Thyroid gland (tissue), 4 donors: ENCODE measurements around the gene ZNF524. TPM values are rescaled to one million over a fixed set of nuclear protein-coding genes. Genes with fewer than 3 reads are reported as not detected.

Source experiments
- DNase-seq, 2 donors: peaks; one replicate each; pipeline ENCODE4 v3.0.0-alpha.2; 2019
- H3K27ac ChIP-seq, 3 donors: fragments of 200-600 bp; sonication (generic); 1 replicate in 2 of 3; 2 replicates in 1 of 3; pipeline ENCODE4 v1.5.1; 2016 to 2019; ENCODE audit warnings: mild to moderate bottlenecking in 1 of 3, moderate library complexity in 1 of 3
- H3K27me3 ChIP-seq: fragments of 200-600 bp; sonication (generic); one replicate; pipeline ENCODE4 v1.5.1; 2019
- H3K36me3 ChIP-seq, 2 donors: fragments of 200-600 bp; sonication (generic); one replicate each; pipeline ENCODE4 v1.5.1; 2016 to 2019
- H3K4me1 ChIP-seq, 2 donors: fragments of 200-600 bp; sonication (generic); one replicate each; pipeline ENCODE4 v1.5.1; 2017 to 2019
- H3K4me3 ChIP-seq, 3 donors: fragments of 200-600 bp; sonication (generic); replicated peaks in 1 of 3; 1 replicate in 2 of 3; 2 replicates in 1 of 3; pipeline ENCODE4 v1.5.1; 2016; ENCODE audit warnings: mild to moderate bottlenecking in 1 of 3
- H3K9me3 ChIP-seq: fragments of 200-600 bp; sonication (generic); one replicate; pipeline ENCODE4 v1.5.1; 2017
- POLR2A ChIP-seq, 2 donors: fragments of 450-650 bp; IDR thresholded peaks; one replicate each; pipeline ENCODE4 v1.6.1; 2017; ENCODE audit warnings: antibody characterized with exemption in 2 of 2, mild to moderate bottlenecking in 2 of 2, moderate library complexity in 1 of 2
- WGBS, 2 donors: methylation state at CpG; one replicate each; pipeline ENCODE4 v1.1.5; 2017; 5-methylcytosine and 5-hydroxymethylcytosine counted together
- intact Hi-C: fragments of 100-400 bp; cut with DNase I; formaldehyde crosslinking; loops from one replicate; pipeline ENCODE4 v1.15.1; 2023
- total RNA-seq, 4 donors: library from RNA; depleted of rRNA; stranded (reverse); fragments of >200 nt; gene quantifications; one replicate each; pipeline ENCODE4 v1.2.3, GENCODE V29; 2016
- TF ChIP-seq, protein P1 (sequence below), 6 experiments: fragments of 200-600 bp in 3 of 6; fragments of 450-650 bp in 3 of 6; sonication (generic) in 3 of 6; IDR thresholded peaks; one replicate each; pipeline ENCODE4 v1.5.1; 2016 to 2019; ENCODE audit warnings: antibody characterized with exemption in 6 of 6, mild to moderate bottlenecking in 2 of 6, inconsistent platforms in 1 of 6, moderate library complexity in 1 of 6

Gene ZNF524
- total RNA-seq, 4 donors from 2014 or later: 13.0 to 34.2 (median 28.9) TPM

DNA sequence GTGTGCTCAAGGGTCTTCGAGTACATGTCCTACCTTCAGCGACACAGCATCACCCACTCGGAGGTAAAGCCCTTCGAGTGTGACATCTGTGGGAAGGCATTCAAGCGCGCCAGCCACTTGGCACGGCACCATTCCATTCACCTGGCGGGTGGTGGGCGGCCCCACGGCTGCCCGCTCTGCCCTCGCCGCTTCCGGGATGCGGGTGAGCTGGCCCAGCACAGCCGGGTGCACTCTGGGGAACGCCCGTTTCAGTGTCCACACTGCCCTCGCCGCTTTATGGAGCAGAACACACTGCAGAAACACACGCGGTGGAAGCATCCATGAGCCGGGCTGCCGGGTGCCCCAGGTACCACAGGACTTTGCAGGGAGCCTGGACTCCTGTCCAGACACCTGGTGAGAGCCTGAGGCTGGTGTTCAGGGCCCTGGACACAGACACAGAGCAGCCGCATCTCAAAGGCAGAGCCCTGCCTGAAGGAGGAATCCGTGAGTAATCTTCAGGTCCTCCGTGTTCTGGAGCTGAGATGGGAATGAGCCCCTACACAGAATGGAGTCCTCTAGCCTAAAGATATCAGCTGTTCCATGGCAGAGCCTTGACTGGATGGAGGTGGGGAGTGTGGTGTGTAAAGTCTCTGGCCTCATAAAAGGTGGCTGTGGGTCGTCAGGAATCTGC, 44.9 kb downstream of the ZNF524 start:
- WGBS, 2 donors: 79 to 89% methylated on average over 8 to 11 of the region's 28 CpGs
- peaks cover 40 to 53% of the 10 kb centered on the region in 2 donors for H3K4me1 ChIP-seq
- H3K27ac ChIP-seq: no peak overlapping the region
- intact Hi-C loops: no loop called here
- peaks cover 0 to 5% of the 10 kb centered on the region in 2 donors for H3K36me3 ChIP-seq
- H3K4me3 ChIP-seq: no peak overlapping the region
- no peaks in the 10 kb centered on the region for H3K27me3 ChIP-seq
- no peak for DNase-seq
- TF ChIP-seq, protein P1, sequence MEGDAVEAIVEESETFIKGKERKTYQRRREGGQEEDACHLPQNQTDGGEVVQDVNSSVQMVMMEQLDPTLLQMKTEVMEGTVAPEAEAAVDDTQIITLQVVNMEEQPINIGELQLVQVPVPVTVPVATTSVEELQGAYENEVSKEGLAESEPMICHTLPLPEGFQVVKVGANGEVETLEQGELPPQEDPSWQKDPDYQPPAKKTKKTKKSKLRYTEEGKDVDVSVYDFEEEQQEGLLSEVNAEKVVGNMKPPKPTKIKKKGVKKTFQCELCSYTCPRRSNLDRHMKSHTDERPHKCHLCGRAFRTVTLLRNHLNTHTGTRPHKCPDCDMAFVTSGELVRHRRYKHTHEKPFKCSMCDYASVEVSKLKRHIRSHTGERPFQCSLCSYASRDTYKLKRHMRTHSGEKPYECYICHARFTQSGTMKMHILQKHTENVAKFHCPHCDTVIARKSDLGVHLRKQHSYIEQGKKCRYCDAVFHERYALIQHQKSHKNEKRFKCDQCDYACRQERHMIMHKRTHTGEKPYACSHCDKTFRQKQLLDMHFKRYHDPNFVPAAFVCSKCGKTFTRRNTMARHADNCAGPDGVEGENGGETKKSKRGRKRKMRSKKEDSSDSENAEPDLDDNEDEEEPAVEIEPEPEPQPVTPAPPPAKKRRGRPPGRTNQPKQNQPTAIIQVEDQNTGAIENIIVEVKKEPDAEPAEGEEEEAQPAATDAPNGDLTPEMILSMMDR (IDR thresholded peaks at IDR 0.05): no peak
- TF ChIP-seq POLR2A (IDR thresholded peaks at IDR 0.05): no peak
- no peaks in the 10 kb centered on the region for H3K9me3 ChIP-seq

DNA sequence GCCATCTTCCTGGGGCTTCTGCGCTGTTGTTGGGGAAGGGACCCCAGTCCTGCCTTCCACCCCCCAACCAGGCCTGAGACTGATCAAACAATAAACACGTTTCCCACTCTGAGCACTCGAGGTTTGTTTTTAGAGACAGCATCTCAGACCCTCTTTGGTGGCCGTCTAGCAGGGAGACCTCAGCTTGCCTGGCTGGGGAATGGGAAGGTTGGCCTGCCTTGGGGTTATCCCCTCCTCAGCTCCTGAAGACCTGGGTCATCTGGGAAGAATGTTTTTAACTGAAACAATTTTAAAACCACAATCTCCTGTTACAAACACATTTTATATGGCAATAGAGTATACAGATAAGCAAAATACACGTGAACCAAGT, 45.4 kb downstream of the ZNF524 start:
- peaks cover 35 to 48% of the 10 kb centered on the region in 2 donors for H3K4me1 ChIP-seq
- DNase-seq: no peak
- no peaks in the 10 kb centered on the region for H3K9me3 ChIP-seq
- no peak overlapping the region for H3K4me3 ChIP-seq
- intact Hi-C loops: no loop called here
- TF ChIP-seq, protein P1 (IDR thresholded peaks at IDR 0.05): no peak
- no peak for TF ChIP-seq POLR2A (IDR thresholded peaks at IDR 0.05)
- 53 to 72% methylated on average over 5 of the region's 5 CpGs for WGBS, 2 donors
- H3K27me3 ChIP-seq: no peaks in the 10 kb centered on the region
- H3K36me3 ChIP-seq: peaks cover 0 to 5% of the 10 kb centered on the region in 2 donors
- no peak overlapping the region for H3K27ac ChIP-seq

DNA sequence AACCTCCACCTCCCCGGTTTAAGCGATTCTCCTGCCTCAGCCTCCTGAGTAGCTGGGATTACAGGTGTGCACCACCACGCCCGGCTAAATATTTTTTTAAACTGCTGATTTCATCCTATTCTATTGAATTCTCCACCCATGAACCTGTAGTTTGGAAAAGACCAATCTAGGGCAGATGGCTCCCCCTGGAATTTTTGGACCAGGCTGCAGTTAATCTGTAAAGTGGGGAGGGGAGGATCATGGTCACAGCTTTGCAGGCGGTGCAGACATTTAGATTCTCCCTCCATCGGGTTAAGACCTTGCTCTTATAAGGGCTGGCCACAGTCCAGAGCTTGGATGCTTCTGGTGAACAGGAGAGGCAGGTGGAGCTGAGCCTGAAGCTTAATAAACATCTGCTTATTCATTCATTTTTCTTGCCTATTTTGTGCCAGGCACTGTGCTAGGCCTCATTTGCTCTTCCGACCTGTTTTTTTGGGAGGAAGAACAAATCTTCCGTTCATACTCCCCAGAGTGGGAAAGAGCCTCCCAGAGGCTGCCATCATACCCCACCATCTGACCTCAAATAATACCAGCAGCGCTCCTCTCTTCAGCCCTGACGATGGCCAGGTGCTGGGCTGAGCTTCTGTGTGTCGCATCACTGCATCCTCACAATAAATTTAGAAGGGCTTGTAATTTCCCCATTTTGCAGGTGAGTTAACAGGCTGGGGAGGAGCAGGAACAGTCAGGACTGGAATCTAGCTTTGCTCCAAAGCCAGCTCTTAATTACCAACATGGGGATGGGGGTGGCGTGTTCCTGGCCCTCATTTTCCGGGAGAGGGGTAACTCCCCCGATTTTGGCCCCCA, 47.0 kb downstream of the ZNF524 start:
- no peak for DNase-seq
- WGBS, 2 donors: 40 to 42% methylated on average over 14 of the region's 14 CpGs
- intact Hi-C loops: no loop called here

DNA sequence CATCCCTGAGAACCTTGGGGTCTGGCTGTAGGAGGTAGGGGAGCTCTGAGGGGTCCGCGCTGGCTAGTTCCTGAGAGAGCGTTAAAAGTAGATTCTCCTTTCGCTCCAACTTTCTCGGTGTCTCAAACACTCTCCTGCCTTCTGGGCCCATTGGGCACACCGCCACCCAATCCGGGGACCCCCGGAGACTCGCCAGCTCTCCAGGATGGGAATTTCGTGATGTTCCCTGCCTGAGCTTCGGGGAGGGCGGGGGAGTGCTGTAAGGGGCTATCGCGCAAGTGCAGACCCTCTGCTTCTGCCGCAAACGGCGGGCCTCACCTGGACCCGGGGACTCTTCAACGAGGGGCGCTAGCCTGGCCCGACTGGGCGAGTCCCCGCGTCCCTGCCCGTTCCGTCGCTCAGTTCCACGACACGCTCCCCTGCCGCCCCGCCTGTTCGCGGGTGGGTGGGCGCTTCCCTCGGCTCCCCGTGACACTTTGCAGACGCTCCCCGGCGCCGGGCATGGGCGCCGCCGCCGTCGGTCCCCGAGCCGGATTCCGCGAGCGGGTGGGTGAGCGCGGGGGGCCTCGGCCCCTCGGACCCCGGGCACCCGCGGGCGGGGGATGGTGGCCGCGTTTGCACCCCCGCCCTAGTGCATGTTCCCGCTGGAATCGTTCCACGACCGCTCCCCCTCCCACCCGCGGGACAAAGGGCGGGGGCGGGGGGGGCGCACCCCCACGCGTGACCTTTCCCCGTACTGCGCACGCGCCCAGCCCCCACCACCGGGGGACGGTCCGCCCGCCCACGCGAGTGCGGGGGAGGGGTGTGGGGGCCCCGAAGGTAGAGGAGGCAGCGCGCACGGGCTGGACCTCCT, 47.9 kb downstream of the ZNF524 start, which contains the start of gene CCDC106:
TSS of gene CCDC106 (plus strand) at position 481 of the 853 bp plus-strand sequence. CDS start 835 bp downstream, outside the sequence.
- peak within 1 kb of the TSS; percentile 42 to 93 (median 82) for H3K4me3 ChIP-seq
- intact Hi-C loops: no loop called here
- TF ChIP-seq, protein P1 (IDR thresholded peaks at IDR 0.05): no peak
- TF ChIP-seq POLR2A (IDR thresholded peaks at IDR 0.05): no peak

More for the DNA sequence above, 47.0 kb downstream of the ZNF524 start:
- peaks cover 0 to 5% of the 10 kb centered on the region in 2 donors for H3K36me3 ChIP-seq
- peak overlapping the region in 2 of 3 donors; percentile 82 to 93 for H3K4me3 ChIP-seq
- H3K9me3 ChIP-seq: no peaks in the 10 kb centered on the region
- no peak for TF ChIP-seq POLR2A (IDR thresholded peaks at IDR 0.05)
- TF ChIP-seq, protein P1 (IDR thresholded peaks at IDR 0.05): no peak
- H3K27me3 ChIP-seq: no peaks in the 10 kb centered on the region
- peak overlapping the region; percentile 76 to 84 (median 83) for H3K27ac ChIP-seq
- H3K4me1 ChIP-seq: peaks cover 33 to 42% of the 10 kb centered on the region in 2 donors

More for the DNA sequence above, 47.9 kb downstream of the ZNF524 start, which contains the start of gene CCDC106:
- WGBS, 2 donors: 0 to 1% methylated on average over 4 to 35 of the region's 87 CpGs
- H3K4me1 ChIP-seq: peaks cover 25 to 35% of the 10 kb centered on the region in 2 donors
- peak within 1 kb of the TSS; percentile 76 to 84 (median 83) for H3K27ac ChIP-seq
- H3K36me3 ChIP-seq: peaks cover 0 to 5% of the 10 kb centered on the region in 2 donors
- DNase-seq: peak; percentile 71 to 73
- H3K9me3 ChIP-seq: no peaks in the 10 kb centered on the region
- H3K27me3 ChIP-seq: no peaks in the 10 kb centered on the region
